ENCODE results near the gene FOXF1.

DNA sequence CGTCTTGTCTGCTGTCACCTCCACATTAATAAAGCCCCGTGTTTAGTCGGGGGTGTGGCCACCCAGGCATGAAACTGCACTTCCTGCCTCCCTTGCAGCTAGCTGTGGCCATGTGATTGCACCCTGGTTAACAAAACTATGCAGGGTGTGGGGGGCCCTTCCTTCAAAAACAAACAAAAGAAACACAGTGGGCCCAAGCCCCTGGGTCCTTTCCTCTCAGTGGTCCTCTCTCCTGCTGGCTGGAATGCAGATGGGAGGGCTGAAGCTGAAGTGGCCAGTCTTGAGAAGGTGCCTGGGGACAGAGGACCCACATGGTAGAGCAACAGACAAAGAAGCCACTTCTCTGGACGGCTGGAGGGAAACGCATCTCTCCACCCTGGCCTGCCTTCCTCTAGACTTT is 38.0 kb upstream of the FOXF1 start:
- TF ChIP-seq, protein P1, sequence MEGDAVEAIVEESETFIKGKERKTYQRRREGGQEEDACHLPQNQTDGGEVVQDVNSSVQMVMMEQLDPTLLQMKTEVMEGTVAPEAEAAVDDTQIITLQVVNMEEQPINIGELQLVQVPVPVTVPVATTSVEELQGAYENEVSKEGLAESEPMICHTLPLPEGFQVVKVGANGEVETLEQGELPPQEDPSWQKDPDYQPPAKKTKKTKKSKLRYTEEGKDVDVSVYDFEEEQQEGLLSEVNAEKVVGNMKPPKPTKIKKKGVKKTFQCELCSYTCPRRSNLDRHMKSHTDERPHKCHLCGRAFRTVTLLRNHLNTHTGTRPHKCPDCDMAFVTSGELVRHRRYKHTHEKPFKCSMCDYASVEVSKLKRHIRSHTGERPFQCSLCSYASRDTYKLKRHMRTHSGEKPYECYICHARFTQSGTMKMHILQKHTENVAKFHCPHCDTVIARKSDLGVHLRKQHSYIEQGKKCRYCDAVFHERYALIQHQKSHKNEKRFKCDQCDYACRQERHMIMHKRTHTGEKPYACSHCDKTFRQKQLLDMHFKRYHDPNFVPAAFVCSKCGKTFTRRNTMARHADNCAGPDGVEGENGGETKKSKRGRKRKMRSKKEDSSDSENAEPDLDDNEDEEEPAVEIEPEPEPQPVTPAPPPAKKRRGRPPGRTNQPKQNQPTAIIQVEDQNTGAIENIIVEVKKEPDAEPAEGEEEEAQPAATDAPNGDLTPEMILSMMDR (conservative IDR thresholded peaks at IDR 0.05 in 1 of 2, IDR thresholded peaks at IDR 0.05 in 1 of 2; ENCODE audit: low read depth in 1 of 2, low read length in 2 of 2) = no peak
- TF ChIP-seq EZH2 (IDR thresholded peaks at IDR 0.05; ENCODE audit: low read length, missing control alignments) = no peak
